SU-DHL-6 (cell line): ENCODE results near the gene FAM135A.
"Not testable (repeated sequence)": the region's sequence is repeated elsewhere in the genome, so short reads cannot be mapped to it uniquely, and the experiment has no call there.

Source experiments
- H2AFZ ChIP-seq: fragments of 200-600 bp; sonication (generic); 2 replicates; pipeline ENCODE4 v1.6.1; 2014; ENCODE audit warnings: low read depth, mild to moderate bottlenecking, moderate library complexity, mixed read lengths, antibody characterized with exemption, low read length; ENCODE audit not compliant: severe bottlenecking
- H3F3A ChIP-seq: fragments of 200-600 bp; shearing (Covaris generic); 2 replicates; pipeline ENCODE4 v1.6.0; 2016; ENCODE audit warnings: antibody characterized with exemption, mild to moderate bottlenecking; ENCODE audit not compliant: insufficient read depth
- H3K27ac ChIP-seq: fragments of 200-600 bp; sonication (generic); 2 replicates; pipeline ENCODE4 v1.5.1; 2016; ENCODE audit warnings: low read depth, mild to moderate bottlenecking, low read length, moderate library complexity, mixed read lengths
- H3K27me3 ChIP-seq: fragments of 200-600 bp; sonication (generic), shearing (Covaris generic); 2 replicates; pipeline ENCODE4 v1.6.0; 2014; ENCODE audit warnings: mild to moderate bottlenecking, low read length
- H3K36me3 ChIP-seq: fragments of 200-600 bp; sonication (generic); 2 replicates; pipeline ENCODE4 v1.6.1; 2014; ENCODE audit warnings: mild to moderate bottlenecking, low read length, mixed read lengths
- H3K4me2 ChIP-seq: fragments of 300-600, 200-600 bp; shearing (Covaris generic), sonication (generic); 2 replicates; pipeline ENCODE4 v1.6.0; 2014; ENCODE audit warnings: low read length, low read depth, mild to moderate bottlenecking; ENCODE audit not compliant: poor library complexity, severe bottlenecking
- H3K4me3 ChIP-seq: fragments of 200-600 bp; sonication (generic); 2 replicates; pipeline ENCODE4 v1.5.1; 2014; ENCODE audit warnings: antibody characterized with exemption, low read length, mild to moderate bottlenecking, mixed read lengths; ENCODE audit not compliant: insufficient read depth, poor library complexity, severe bottlenecking
- H3K79me2 ChIP-seq: fragments of 200-600 bp; sonication (generic); 2 replicates; pipeline ENCODE4 v1.6.1; 2014; ENCODE audit warnings: mild to moderate bottlenecking, low read length, moderate library complexity; ENCODE audit not compliant: insufficient read depth
- H3K9ac ChIP-seq: fragments of 200-600 bp; sonication (generic); 2 replicates; pipeline ENCODE4 v1.7.0; 2014; ENCODE audit warnings: mild to moderate bottlenecking, low read length
- H3K9me2 ChIP-seq: fragments of 200-600 bp; sonication (generic); replicated peaks from 2 replicates; pipeline ENCODE4 v1.6.1; 2014; ENCODE audit warnings: low read length; ENCODE audit not compliant: insufficient read depth
- H3K9me3 ChIP-seq: fragments of 200-600 bp; sonication (generic); 2 replicates; pipeline ENCODE4 v1.6.1; 2014; ENCODE audit warnings: low read length, mixed read lengths; ENCODE audit not compliant: insufficient read depth
- H4K20me1 ChIP-seq: fragments of 200-600 bp; sonication (generic); 2 replicates; pipeline ENCODE4 v1.6.1; 2014; ENCODE audit warnings: low read depth, mild to moderate bottlenecking, antibody characterized with exemption, low read length, moderate library complexity, mixed read lengths
- CTCF ChIP-seq: fragments of 200-600 bp; sonication (generic); IDR thresholded peaks from one replicate; pipeline ENCODE4 v1.5.1; 2017; ENCODE audit warnings: antibody characterized with exemption, mild to moderate bottlenecking, low read length, moderate library complexity; ENCODE audit not compliant: insufficient read depth, poor library complexity, severe bottlenecking
- EZH2phosphoT487 ChIP-seq: fragments of 200-600 bp; sonication (generic), shearing (Covaris generic); conservative IDR thresholded peaks from 2 replicates; pipeline ENCODE4 v1.6.1; 2018; ENCODE audit warnings: mild to moderate bottlenecking, antibody characterized with exemption, low read length, moderate library complexity, mixed read lengths

The FAM135A gene

GRCh38 chr6:70456735-70457134 lies 43.4 kb downstream of the FAM135A start:
- H3K27ac ChIP-seq = no peak overlapping the region
- H3K27me3 ChIP-seq = no peaks in the 10 kb centered on the region
- no peaks in the 10 kb centered on the region for H3F3A ChIP-seq
- H3K9me3 ChIP-seq = no peaks in the 10 kb centered on the region
- no peak overlapping the region for H3K9ac ChIP-seq
- H3K4me2 ChIP-seq = no peak overlapping the region
- H3K9me2 ChIP-seq = no peaks in the 10 kb centered on the region
- no peak overlapping the region for H2AFZ ChIP-seq
- H3K36me3 ChIP-seq = peaks cover 15% of the 10 kb centered on the region; the same call in 1 of the 2 replicates
- H3K4me3 ChIP-seq = no peak overlapping the region
- H3K79me2 ChIP-seq = no peaks in the 10 kb centered on the region
- TF ChIP-seq EZH2phosphoT487 = no peak
- TF ChIP-seq CTCF = no peak
- no peaks in the 10 kb centered on the region; the same call in 1 of the 2 replicates for H4K20me1 ChIP-seq

GRCh38 chr6:70459235-70459634 lies 45.9 kb downstream of the FAM135A start:
- no peaks in the 10 kb centered on the region for H3F3A ChIP-seq
- no peaks in the 10 kb centered on the region for H3K9me2 ChIP-seq
- no peak overlapping the region for H3K9ac ChIP-seq
- H3K4me2 ChIP-seq = no peak overlapping the region
- H2AFZ ChIP-seq = no peak overlapping the region
- no peaks in the 10 kb centered on the region for H3K27me3 ChIP-seq
- no peak overlapping the region for H3K4me3 ChIP-seq
- H3K79me2 ChIP-seq = no peaks in the 10 kb centered on the region
- peaks cover 4% of the 10 kb centered on the region; the same call in 1 of the 2 replicates for H3K36me3 ChIP-seq
- no peak overlapping the region for H3K27ac ChIP-seq
- H3K9me3 ChIP-seq = no peaks in the 10 kb centered on the region
- H4K20me1 ChIP-seq = no peaks in the 10 kb centered on the region; the same call in 1 of the 2 replicates
- no peak for TF ChIP-seq EZH2phosphoT487
- no peak for TF ChIP-seq CTCF

GRCh38 chr6:70459699-70460098 lies 46.4 kb downstream of the FAM135A start:
- not testable (repeated sequence) for H3K4me3 ChIP-seq, H3K36me3 ChIP-seq, H3K9ac ChIP-seq, H3F3A ChIP-seq, H3K9me2 ChIP-seq, H3K79me2 ChIP-seq, H4K20me1 ChIP-seq, H3K27me3 ChIP-seq, H3K4me2 ChIP-seq, H2AFZ ChIP-seq, H3K9me3 ChIP-seq, H3K27ac ChIP-seq

GRCh38 chr6:70470016-70470415 lies 56.7 kb downstream of the FAM135A start:
- H2AFZ ChIP-seq = no peak overlapping the region
- H3K4me3 ChIP-seq = no peak overlapping the region
- no peaks in the 10 kb centered on the region for H3K27me3 ChIP-seq
- H3K9ac ChIP-seq = no peak overlapping the region
- TF ChIP-seq EZH2phosphoT487 (no peak), CTCF (no peak)
- peaks cover 6% of the 10 kb centered on the region; the same call in 1 of the 2 replicates for H3K36me3 ChIP-seq
- no peaks in the 10 kb centered on the region for H3K9me2 ChIP-seq
- no peak overlapping the region for H3K4me2 ChIP-seq
- no peaks in the 10 kb centered on the region for H3K9me3 ChIP-seq
- no peaks in the 10 kb centered on the region for H4K20me1 ChIP-seq
- no peaks in the 10 kb centered on the region for H3F3A ChIP-seq
- H3K79me2 ChIP-seq = no peaks in the 10 kb centered on the region; the same call in 1 of the 2 replicates
- H3K27ac ChIP-seq = no peak overlapping the region

GRCh38 chr6:70470510-70470909 lies 57.2 kb downstream of the FAM135A start:
- H3K79me2 ChIP-seq, H3F3A ChIP-seq, H3K4me3 ChIP-seq, H3K9me2 ChIP-seq, H3K27me3 ChIP-seq, H3K27ac ChIP-seq, H3K4me2 ChIP-seq, H3K9me3 ChIP-seq, H3K9ac ChIP-seq, H4K20me1 ChIP-seq, H3K36me3 ChIP-seq, H2AFZ ChIP-seq: not testable (repeated sequence)
